Gastroesophageal sphincter (tissue), 4 donors: ENCODE results near the gene MYCT1. TPM values are rescaled to one million over a fixed set of nuclear protein-coding genes. Genes with fewer than 3 reads are reported as not detected.

Experiments used
- ATAC-seq: fragments of 150-250 bp; one replicate; pipeline ENCODE4 v1.9.1; 2016; ENCODE audit warnings: mild to moderate bottlenecking, moderate library complexity
- H3K27ac ChIP-seq, 4 donors: fragments of 200-600 bp; sonication (generic) in 3 of 4; 1 replicate in 3 of 4; 2 replicates in 1 of 4; pipeline ENCODE4 v1.5.1; 2016 to 2019
- H3K27me3 ChIP-seq: fragments of 200-600 bp; sonication (generic); one replicate; pipeline ENCODE4 v1.5.1; 2019
- H3K36me3 ChIP-seq, 2 donors: fragments of 200-600 bp; sonication (generic); one replicate each; pipeline ENCODE4 v1.5.1; 2019; ENCODE audit warnings: control low read depth in 1 of 2
- H3K4me1 ChIP-seq, 3 donors: fragments of 200-600 bp; sonication (generic); 1 replicate in 2 of 3; 2 replicates in 1 of 3; pipeline ENCODE4 v1.5.1; 2016 to 2019; ENCODE audit warnings: control low read depth in 2 of 3
- H3K4me3 ChIP-seq, 2 donors: fragments of 200-600 bp; sonication (generic); one replicate each; pipeline ENCODE4 v1.5.1; 2019; ENCODE audit warnings: mild to moderate bottlenecking in 1 of 2, moderate library complexity in 1 of 2
- H3K9me3 ChIP-seq, 3 donors: fragments of 200-600 bp; sonication (generic); one replicate each; pipeline ENCODE4 v1.5.1; 2017 to 2019; ENCODE audit warnings: control low read depth in 2 of 3
- CTCF ChIP-seq, 4 experiments: fragments of 200-600 bp in 2 of 4; fragments of 450-650 bp in 2 of 4; sonication (generic) in 1 of 4; IDR thresholded peaks; one replicate each; pipeline ENCODE4 v1.5.1; 2017 to 2019; ENCODE audit warnings: antibody characterized with exemption in 4 of 4, mild to moderate bottlenecking in 2 of 4, moderate library complexity in 2 of 4
- EP300 ChIP-seq: sonication (generic); formaldehyde crosslinking; IDR thresholded peaks from one replicate; pipeline ENCODE4 v1.6.1; 2017; ENCODE audit warnings: antibody characterized with exemption, mild to moderate bottlenecking
- POLR2A ChIP-seq, 2 donors: fragments of 450-650 bp; IDR thresholded peaks; one replicate each; pipeline ENCODE4 v1.6.1; 2017; ENCODE audit warnings: antibody characterized with exemption in 2 of 2, mild to moderate bottlenecking in 2 of 2, moderate library complexity in 1 of 2
- POLR2AphosphoS5 ChIP-seq: sonication (generic); formaldehyde crosslinking; IDR thresholded peaks from one replicate; pipeline ENCODE4 v1.6.1; 2017; ENCODE audit warnings: antibody characterized with exemption
- WGBS, 2 donors: methylation state at CpG; one replicate each; pipeline ENCODE4 v1.1.5; 2018; ENCODE audit warnings: low coverage in 1 of 2; 5-methylcytosine and 5-hydroxymethylcytosine counted together
- total RNA-seq, 4 donors: library from RNA; depleted of rRNA; stranded (reverse); fragments of >200 nt; gene quantifications; one replicate each; pipeline ENCODE4 v1.1.0, GENCODE V29; 2016

Gene MYCT1
- total RNA-seq, 4 donors from 2014 or later = 7.9 to 15.2 (median 10.0) TPM

GRCh38 chr6:152749336-152749735, 51.6 kb downstream of the MYCT1 start:
- H3K27me3 ChIP-seq = no peaks in the 10 kb centered on the region
- H3K4me1 ChIP-seq = no peaks in the 10 kb centered on the region
- H3K27ac ChIP-seq = no peak overlapping the region
- no peaks in the 10 kb centered on the region for H3K9me3 ChIP-seq
- no peak overlapping the region for H3K4me3 ChIP-seq
- no peak for TF ChIP-seq POLR2A (IDR thresholded peaks at IDR 0.05)
- no peak for TF ChIP-seq POLR2AphosphoS5
- no peak for TF ChIP-seq CTCF (IDR thresholded peaks at IDR 0.05)
- TF ChIP-seq EP300 = no peak
- no peak for ATAC-seq
- H3K36me3 ChIP-seq = no peaks in the 10 kb centered on the region
- WGBS, 2 donors = 50 to 71% methylated on average over 1 of the region's 1 CpG

GRCh38 chr6:152750694-152751093, 53.0 kb downstream of the MYCT1 start, which contains the start of gene VIP:
Gene VIP, plus strand, starts transcription at chr6:152750797. Its CDS starts 1,381 bp downstream, at chr6:152752178.
- Histone ChIP-seq H3K36me3 (no peaks in the 10 kb centered on the region), H3K27ac (no peak within 1 kb of the TSS), H3K4me3 (no peak within 1 kb of the TSS), H3K27me3 (no peaks in the 10 kb centered on the region), H3K9me3 (no peaks in the 10 kb centered on the region), H3K4me1 (no peaks in the 10 kb centered on the region)
- TF ChIP-seq POLR2A (IDR thresholded peaks at IDR 0.05) (no peak), EP300 (no peak), CTCF (IDR thresholded peaks at IDR 0.05) (no peak), POLR2AphosphoS5 (no peak)
- whole genome bisulfite sequencing, 2 donors = 13 to 26% methylated on average over 5 of the region's 5 CpGs
- ATAC-seq = no peak

GRCh38 chr6:152765331-152765730, 67.6 kb downstream of the MYCT1 start:
- TF ChIP-seq POLR2AphosphoS5 (no peak), EP300 (no peak), CTCF (IDR thresholded peaks at IDR 0.05) (no peak), POLR2A (IDR thresholded peaks at IDR 0.05) (no peak)
- Histone ChIP-seq H3K27me3 (peaks cover 11% of the 10 kb centered on the region), H3K36me3 (no peaks in the 10 kb centered on the region), H3K9me3 (peaks cover 0 to 14% (median 0%) of the 10 kb centered on the region in 3 donors), H3K4me3 (no peak overlapping the region), H3K27ac (no peak overlapping the region), H3K4me1 (no peaks in the 10 kb centered on the region)
- ATAC-seq = no peak
- WGBS, 2 donors = 63 to 66% methylated on average over 3 of the region's 3 CpGs

- WGBS, 2 donors = 74 to 76% methylated on average over 7 of the region's 7 CpGs
- H3K36me3 ChIP-seq = no peaks in the 10 kb centered on the region
- no peak overlapping the region for H3K4me3 ChIP-seq
- ATAC-seq = no peak
- no peaks in the 10 kb centered on the region for H3K9me3 ChIP-seq
- H3K27me3 ChIP-seq = peaks cover 8% of the 10 kb centered on the region
- TF ChIP-seq POLR2AphosphoS5 (no peak), POLR2A (IDR thresholded peaks at IDR 0.05) (no peak), CTCF (IDR thresholded peaks at IDR 0.05) (no peak), EP300 (no peak)
- no peak overlapping the region for H3K27ac ChIP-seq
- no peaks in the 10 kb centered on the region for H3K4me1 ChIP-seq
Measured at GRCh38 chr6:152769159-152769558, 71.5 kb downstream of the MYCT1 start.

- Histone ChIP-seq H3K36me3 (no peaks in the 10 kb centered on the region), H3K4me3 (no peak overlapping the region), H3K9me3 (no peaks in the 10 kb centered on the region), H3K4me1 (no peaks in the 10 kb centered on the region), H3K27ac (no peak overlapping the region), H3K27me3 (peaks cover 8% of the 10 kb centered on the region)
- TF ChIP-seq EP300 = no peak
- TF ChIP-seq POLR2A (IDR thresholded peaks at IDR 0.05) = no peak
- TF ChIP-seq POLR2AphosphoS5 = no peak
- no peak for TF ChIP-seq CTCF (IDR thresholded peaks at IDR 0.05)
- 80% methylated on average over 1 of the region's 2 CpGs for WGBS, 2 donors
- no peak for ATAC-seq
Measured at GRCh38 chr6:152769993-152770392, 72.3 kb downstream of the MYCT1 start.
